ENCODE results near the gene TDRD3.
"Not testable (repeated sequence)": the region's sequence is repeated elsewhere in the genome, so short reads cannot be mapped to it uniquely, and the experiment has no call there.

DNA sequence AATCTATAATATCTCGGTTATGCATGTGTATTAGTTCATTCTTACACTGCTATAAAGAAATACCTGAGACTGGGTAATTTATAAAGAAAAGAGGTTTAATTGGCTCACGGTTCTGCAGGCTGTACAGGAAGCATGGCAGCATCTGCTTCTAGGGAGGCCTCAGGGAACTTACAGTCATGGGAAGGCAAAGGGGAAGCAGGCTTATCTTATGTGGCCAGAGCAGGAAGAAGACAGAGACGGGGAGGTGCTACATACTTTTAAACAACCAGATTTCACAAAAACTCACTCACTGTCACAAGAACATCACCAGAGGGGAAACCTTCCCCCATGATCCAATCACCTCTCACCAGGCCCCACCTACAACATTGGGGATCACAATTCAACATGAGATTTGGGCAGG lies 17.7 kb upstream of the TDRD3 start:
- TF ChIP-seq, protein P1, sequence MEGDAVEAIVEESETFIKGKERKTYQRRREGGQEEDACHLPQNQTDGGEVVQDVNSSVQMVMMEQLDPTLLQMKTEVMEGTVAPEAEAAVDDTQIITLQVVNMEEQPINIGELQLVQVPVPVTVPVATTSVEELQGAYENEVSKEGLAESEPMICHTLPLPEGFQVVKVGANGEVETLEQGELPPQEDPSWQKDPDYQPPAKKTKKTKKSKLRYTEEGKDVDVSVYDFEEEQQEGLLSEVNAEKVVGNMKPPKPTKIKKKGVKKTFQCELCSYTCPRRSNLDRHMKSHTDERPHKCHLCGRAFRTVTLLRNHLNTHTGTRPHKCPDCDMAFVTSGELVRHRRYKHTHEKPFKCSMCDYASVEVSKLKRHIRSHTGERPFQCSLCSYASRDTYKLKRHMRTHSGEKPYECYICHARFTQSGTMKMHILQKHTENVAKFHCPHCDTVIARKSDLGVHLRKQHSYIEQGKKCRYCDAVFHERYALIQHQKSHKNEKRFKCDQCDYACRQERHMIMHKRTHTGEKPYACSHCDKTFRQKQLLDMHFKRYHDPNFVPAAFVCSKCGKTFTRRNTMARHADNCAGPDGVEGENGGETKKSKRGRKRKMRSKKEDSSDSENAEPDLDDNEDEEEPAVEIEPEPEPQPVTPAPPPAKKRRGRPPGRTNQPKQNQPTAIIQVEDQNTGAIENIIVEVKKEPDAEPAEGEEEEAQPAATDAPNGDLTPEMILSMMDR (conservative IDR thresholded peaks at IDR 0.05; ENCODE audit: low read depth, low read length), result not testable (repeated sequence)
- TF ChIP-seq EZH2 (IDR thresholded peaks at IDR 0.05; ENCODE audit: low read length, unreplicated experiment); EZH2phosphoT487 (IDR thresholded peaks at IDR 0.05; ENCODE audit: borderline replicate concordance, low read length): not testable (repeated sequence)
